ENCODE results near the gene RRP1.

GRCh38 chr21:43741423-43742096, 47.8 kb upstream of the RRP1 start:
- TF ChIP-seq ZNF274 (IDR thresholded peaks at IDR 0.05; ENCODE audit: low read depth, low read length) (no peak), YY1 (IDR thresholded peaks at IDR 0.05; ENCODE audit: insufficient read depth, insufficient read length) (no peak)
